ENCODE measurements around the gene EIF3K.

The EIF3K gene

GRCh38 chr19:38684862-38685665 is 66.1 kb downstream of the EIF3K start:
- no peak for DNase-seq (ENCODE audit: low read depth)

GRCh38 chr19:38685666-38686529 is 66.9 kb downstream of the EIF3K start:
- DNase-seq (ENCODE audit: low read depth) = no peak

GRCh38 chr19:38686530-38686888 is 67.5 kb downstream of the EIF3K start:
- peak; percentile 23 for DNase-seq (ENCODE audit: low read depth)
